ENCODE data around the gene RHCE.
"Not testable (repeated sequence)": the region's sequence is repeated elsewhere in the genome, so short reads cannot be mapped to it uniquely, and the experiment has no call there.

GRCh38 chr1:25409641-25410427 lies 10.8 kb downstream of the RHCE start:
- TF ChIP-seq CTCF (IDR thresholded peaks at IDR 0.05; ENCODE audit: low read depth, low read length); POLR2A (IDR thresholded peaks at IDR 0.05; ENCODE audit: extremely low read depth, insufficient read length); MAX (IDR thresholded peaks at IDR 0.05; ENCODE audit: low read depth, low read length): not testable (repeated sequence)

Measured in NB4 (cell line).